ENCODE results near the gene FCRLB.

The FCRLB gene

GRCh38 chr1:161733526-161733925 is 12.2 kb downstream of the FCRLB start:
- TF ChIP-seq, protein P1, sequence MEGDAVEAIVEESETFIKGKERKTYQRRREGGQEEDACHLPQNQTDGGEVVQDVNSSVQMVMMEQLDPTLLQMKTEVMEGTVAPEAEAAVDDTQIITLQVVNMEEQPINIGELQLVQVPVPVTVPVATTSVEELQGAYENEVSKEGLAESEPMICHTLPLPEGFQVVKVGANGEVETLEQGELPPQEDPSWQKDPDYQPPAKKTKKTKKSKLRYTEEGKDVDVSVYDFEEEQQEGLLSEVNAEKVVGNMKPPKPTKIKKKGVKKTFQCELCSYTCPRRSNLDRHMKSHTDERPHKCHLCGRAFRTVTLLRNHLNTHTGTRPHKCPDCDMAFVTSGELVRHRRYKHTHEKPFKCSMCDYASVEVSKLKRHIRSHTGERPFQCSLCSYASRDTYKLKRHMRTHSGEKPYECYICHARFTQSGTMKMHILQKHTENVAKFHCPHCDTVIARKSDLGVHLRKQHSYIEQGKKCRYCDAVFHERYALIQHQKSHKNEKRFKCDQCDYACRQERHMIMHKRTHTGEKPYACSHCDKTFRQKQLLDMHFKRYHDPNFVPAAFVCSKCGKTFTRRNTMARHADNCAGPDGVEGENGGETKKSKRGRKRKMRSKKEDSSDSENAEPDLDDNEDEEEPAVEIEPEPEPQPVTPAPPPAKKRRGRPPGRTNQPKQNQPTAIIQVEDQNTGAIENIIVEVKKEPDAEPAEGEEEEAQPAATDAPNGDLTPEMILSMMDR (IDR thresholded peaks at IDR 0.05; ENCODE audit: low read depth, low read length, missing control alignments) = no peak
- no peak overlapping the region for H3K4me3 ChIP-seq (replicated peaks; ENCODE audit: low read depth, low read length)
- DNase-seq (ENCODE audit: extremely low read depth, low read depth) = no peak

DNA sequence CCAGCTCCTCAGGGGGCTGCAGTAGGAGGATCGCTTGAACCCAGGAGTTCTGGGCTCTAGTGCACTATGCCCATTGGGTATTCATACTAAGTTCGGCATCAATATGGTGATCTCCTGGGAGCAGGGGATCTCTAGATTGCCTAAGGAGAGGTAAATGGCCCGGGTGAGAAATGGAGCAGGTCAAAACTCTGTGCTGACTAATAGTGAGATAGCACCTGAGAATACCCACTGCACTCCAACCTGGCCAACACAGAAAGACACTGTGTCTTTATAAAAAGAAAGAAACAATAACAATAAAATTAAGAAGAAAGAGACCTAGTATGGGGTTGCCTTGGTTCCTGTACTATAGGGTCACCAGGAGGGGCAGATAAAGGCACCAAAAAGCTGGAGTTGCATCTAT is 14.5 kb downstream of the FCRLB start:
- H3K4me3 ChIP-seq (replicated peaks; ENCODE audit: low read depth, low read length) = no peak overlapping the region
- TF ChIP-seq, protein P1 (IDR thresholded peaks at IDR 0.05; ENCODE audit: low read depth, low read length, missing control alignments) = no peak
- no peak for DNase-seq (ENCODE audit: extremely low read depth, low read depth)

- DNase-seq (ENCODE audit: extremely low read depth, low read depth) = no peak
- H3K4me3 ChIP-seq (replicated peaks; ENCODE audit: low read depth, low read length) = no peak overlapping the region
- TF ChIP-seq, protein P1 (IDR thresholded peaks at IDR 0.05; ENCODE audit: low read depth, low read length, missing control alignments) = no peak
Measured at GRCh38 chr1:161736335-161736969, 15.1 kb downstream of the FCRLB start.

GRCh38 chr1:161737625-161738024 is 16.3 kb downstream of the FCRLB start:
- TF ChIP-seq, protein P1 (IDR thresholded peaks at IDR 0.05; ENCODE audit: low read depth, low read length, missing control alignments) = no peak
- DNase-seq (ENCODE audit: extremely low read depth, low read depth) = no peak
- no peak overlapping the region for H3K4me3 ChIP-seq (replicated peaks; ENCODE audit: low read depth, low read length)

DNA sequence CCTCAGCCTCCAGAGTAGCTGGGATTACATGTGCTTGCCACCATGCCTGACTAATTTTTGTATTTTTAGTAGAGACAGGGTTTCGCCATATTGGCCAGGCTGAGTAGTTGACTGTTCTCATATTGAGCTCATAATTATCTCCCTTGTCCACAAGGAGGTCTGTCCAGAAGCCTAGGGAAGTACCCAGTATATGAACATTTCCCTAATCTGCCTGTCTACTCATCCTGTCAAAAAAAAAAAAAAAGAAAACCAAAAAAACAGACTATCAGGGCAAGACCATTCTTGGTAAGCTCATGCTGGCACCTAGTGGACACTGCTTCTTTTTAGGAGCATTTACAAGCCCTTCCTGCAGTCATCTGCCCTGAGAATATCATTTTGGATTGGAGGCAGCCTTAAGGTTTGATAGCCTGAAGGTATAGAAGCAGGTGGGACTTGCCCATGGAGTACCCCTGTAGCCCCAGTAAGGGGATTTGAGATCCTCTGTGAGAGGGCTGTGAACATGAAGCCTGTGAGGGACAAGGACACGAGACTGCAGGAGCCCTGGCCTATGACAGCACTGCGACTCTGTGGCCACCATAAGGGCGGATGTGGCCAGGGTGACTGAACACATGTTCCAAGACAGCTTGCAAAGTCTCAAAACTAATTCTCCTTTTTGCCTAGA is 17.4 kb downstream of the FCRLB start:
- H3K4me3 ChIP-seq (replicated peaks; ENCODE audit: low read depth, low read length) = no peak overlapping the region
- DNase-seq (ENCODE audit: extremely low read depth, low read depth) = no peak
- TF ChIP-seq, protein P1 (IDR thresholded peaks at IDR 0.05; ENCODE audit: low read depth, low read length, missing control alignments) = peak; percentile 58

- TF ChIP-seq, protein P1 (IDR thresholded peaks at IDR 0.05; ENCODE audit: low read depth, low read length, missing control alignments) = no peak
- H3K4me3 ChIP-seq (replicated peaks; ENCODE audit: low read depth, low read length) = no peak overlapping the region
- DNase-seq (ENCODE audit: extremely low read depth, low read depth) = no peak
Measured at GRCh38 chr1:161739865-161740566, 18.7 kb downstream of the FCRLB start.

Data from HFF-Myc (cell line).